OCI-LY7 (cell line): Measurements from ENCODE around the gene TENT5A. TPM values are rescaled to one million over a fixed set of nuclear protein-coding genes. Genes with fewer than 3 reads are reported as not detected.

Experiments used
- BruUV-seq: library from RNA; stranded (reverse); fragments of 400-500 nt; replicated peaks from 2 replicates; lab custom pipeline; 2021; lab: Mats Ljungman, UMichigan
- CTCF ChIA-PET: fragments of 300-600 bp; sonication (Branson Sonifier 250); formaldehyde crosslinking; loops from one replicate; lab custom pipeline; 2022; ENCODE audit warnings: antibody characterized with exemption; ENCODE audit not compliant: unreplicated experiment; lab: Charles Lee
- POLR2A ChIA-PET: fragments of 300-600 bp; sonication (Branson Sonifier 250); formaldehyde crosslinking; loops from one replicate; lab custom pipeline; 2022; ENCODE audit warnings: antibody characterized with exemption; lab: Charles Lee
- DNase-seq: peaks from one replicate; pipeline ENCODE4 v3.0.0-alpha.2; 2015; ENCODE audit warnings: low spot score
- H2AFZ ChIP-seq: fragments of 200-600 bp; sonication (generic), shearing (Covaris generic); 2 replicates; pipeline ENCODE4 v1.6.1; 2014; ENCODE audit warnings: mild to moderate bottlenecking, antibody characterized with exemption, low read length, moderate library complexity
- H3K27ac ChIP-seq: fragments of 200-600 bp; sonication (generic); 2 replicates; pipeline ENCODE4 v1.5.1; 2014; ENCODE audit warnings: mixed run types, low read depth, mild to moderate bottlenecking, moderate library complexity, low read length, inconsistent platforms; ENCODE audit not compliant: poor library complexity, severe bottlenecking
- H3K36me3 ChIP-seq: fragments of 200-600 bp; sonication (generic); 2 replicates; pipeline ENCODE4 v1.6.1; 2014; ENCODE audit warnings: mild to moderate bottlenecking, antibody characterized with exemption, low read length, moderate library complexity, mixed read lengths; ENCODE audit not compliant: insufficient read depth
- H3K4me1 ChIP-seq: fragments of 200-600 bp; sonication (generic); 2 replicates; pipeline ENCODE4 v1.5.1; 2014; ENCODE audit warnings: mild to moderate bottlenecking, low read length; ENCODE audit not compliant: insufficient read depth, poor library complexity, severe bottlenecking
- H3K4me2 ChIP-seq: fragments of 200-600 bp; sonication (generic); 2 replicates; pipeline ENCODE4 v1.6.1; 2014; ENCODE audit warnings: mild to moderate bottlenecking, low read length
- H3K4me3 ChIP-seq: fragments of 200-600 bp; sonication (generic); 2 replicates; pipeline ENCODE4 v1.5.1; 2014; ENCODE audit warnings: mild to moderate bottlenecking, low read depth, low read length; ENCODE audit not compliant: poor library complexity, severe bottlenecking
- H3K79me2 ChIP-seq: fragments of 200-600 bp; sonication (generic); 2 replicates; pipeline ENCODE4 v1.6.1; 2016; ENCODE audit warnings: low read depth, mild to moderate bottlenecking, low read length, moderate library complexity, mixed read lengths; ENCODE audit not compliant: insufficient read depth
- H3K9me2 ChIP-seq: fragments of 200-600 bp; sonication (generic); 2 replicates; pipeline ENCODE4 v1.6.1; 2016; ENCODE audit warnings: mild to moderate bottlenecking, low read length, mixed read lengths; ENCODE audit not compliant: insufficient read depth
- H3K9me3 ChIP-seq: fragments of 200-600 bp; sonication (generic); 2 replicates; pipeline ENCODE4 v1.6.1; 2014; ENCODE audit warnings: mild to moderate bottlenecking, mixed run types, low read length, mixed read lengths
- H4K20me1 ChIP-seq: fragments of 200-600 bp; sonication (generic); 2 replicates; pipeline ENCODE4 v1.6.1; 2014; ENCODE audit warnings: mild to moderate bottlenecking, antibody characterized with exemption, low read length, moderate library complexity, mixed read lengths; ENCODE audit not compliant: insufficient read depth
- EZH2phosphoT487 ChIP-seq: fragments of 200-600 bp; sonication (generic); IDR thresholded peaks from 2 replicates; pipeline ENCODE4 v1.6.1; 2018; ENCODE audit warnings: low read depth, borderline replicate concordance, mild to moderate bottlenecking, mixed run types, antibody characterized with exemption, low read length, moderate library complexity, mixed read lengths
- intact Hi-C: fragments of 100-400 bp; cut with micrococcal nuclease; formaldehyde crosslinking; loops from one replicate; pipeline ENCODE4 v1.10.0; 2022; ENCODE audit not compliant: unreplicated experiment
- total RNA-seq, 2 experiments: library from RNA; depleted of rRNA in 1 of 2; stranded (reverse); fragments of >200 nt in 1 of 2; shearing (Covaris generic) in 1 of 2; gene quantifications; 2 replicates each; pipeline ENCODE4 v1.2.3, GENCODE V29; 2014 to 2022
- TF ChIP-seq, protein P1 (sequence below): fragments of 200-600 bp; sonication (generic); conservative IDR thresholded peaks from 2 replicates; pipeline ENCODE4 v1.5.1; 2014; ENCODE audit warnings: mild to moderate bottlenecking, antibody characterized with exemption, low read length, moderate library complexity, mixed read lengths

The TENT5A gene
- total RNA-seq, 2 experiments from 2014 or later = not detected

GRCh38 chr6:81774542-81774941, 22.1 kb upstream of the TENT5A start:
- Histone ChIP-seq H3K4me3 (no peak overlapping the region), H3K9me2 (no peaks in the 10 kb centered on the region), H3K4me1 (no peaks in the 10 kb centered on the region), H3K9me3 (no peaks in the 10 kb centered on the region), H3K36me3 (no peaks in the 10 kb centered on the region), H3K4me2 (no peak overlapping the region), H2AFZ (no peak overlapping the region), H3K27ac (no peak overlapping the region), H3K79me2 (no peaks in the 10 kb centered on the region), H4K20me1 (no peaks in the 10 kb centered on the region)
- intact Hi-C loops = no loop called here
- CTCF ChIA-PET = no interaction called here
- BruUV-seq = no TSS peak
- DNase-seq = no peak
- POLR2A ChIA-PET = interaction anchor here (0.6 kb wide), 1 partner anchor 263 kb away, joined by 3 read pairs; no protein-coding TSS in a partner anchor
- TF ChIP-seq EZH2phosphoT487 = no peak
- TF ChIP-seq, protein P1, sequence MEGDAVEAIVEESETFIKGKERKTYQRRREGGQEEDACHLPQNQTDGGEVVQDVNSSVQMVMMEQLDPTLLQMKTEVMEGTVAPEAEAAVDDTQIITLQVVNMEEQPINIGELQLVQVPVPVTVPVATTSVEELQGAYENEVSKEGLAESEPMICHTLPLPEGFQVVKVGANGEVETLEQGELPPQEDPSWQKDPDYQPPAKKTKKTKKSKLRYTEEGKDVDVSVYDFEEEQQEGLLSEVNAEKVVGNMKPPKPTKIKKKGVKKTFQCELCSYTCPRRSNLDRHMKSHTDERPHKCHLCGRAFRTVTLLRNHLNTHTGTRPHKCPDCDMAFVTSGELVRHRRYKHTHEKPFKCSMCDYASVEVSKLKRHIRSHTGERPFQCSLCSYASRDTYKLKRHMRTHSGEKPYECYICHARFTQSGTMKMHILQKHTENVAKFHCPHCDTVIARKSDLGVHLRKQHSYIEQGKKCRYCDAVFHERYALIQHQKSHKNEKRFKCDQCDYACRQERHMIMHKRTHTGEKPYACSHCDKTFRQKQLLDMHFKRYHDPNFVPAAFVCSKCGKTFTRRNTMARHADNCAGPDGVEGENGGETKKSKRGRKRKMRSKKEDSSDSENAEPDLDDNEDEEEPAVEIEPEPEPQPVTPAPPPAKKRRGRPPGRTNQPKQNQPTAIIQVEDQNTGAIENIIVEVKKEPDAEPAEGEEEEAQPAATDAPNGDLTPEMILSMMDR = no peak

GRCh38 chr6:81773887-81774286, 21.4 kb upstream of the TENT5A start:
- no peak for TF ChIP-seq EZH2phosphoT487
- TF ChIP-seq, protein P1 = no peak
- H3K4me1 ChIP-seq = no peaks in the 10 kb centered on the region
- DNase-seq = no peak
- no TSS peak for BruUV-seq
- no peaks in the 10 kb centered on the region for H3K9me3 ChIP-seq
- no peak overlapping the region for H2AFZ ChIP-seq
- no peaks in the 10 kb centered on the region for H3K9me2 ChIP-seq
- H3K4me2 ChIP-seq = no peak overlapping the region
- H3K79me2 ChIP-seq = no peaks in the 10 kb centered on the region
- H3K27ac ChIP-seq = no peak overlapping the region
- H3K36me3 ChIP-seq = no peaks in the 10 kb centered on the region
- ChIA-PET CTCF (no interaction called here), POLR2A (interaction anchor here (0.6 kb wide), 1 partner anchor 264 kb away, joined by 3 read pairs; no protein-coding TSS in a partner anchor)
- no peak overlapping the region for H3K4me3 ChIP-seq
- H4K20me1 ChIP-seq = no peaks in the 10 kb centered on the region
- intact Hi-C loops = no loop called here

DNA sequence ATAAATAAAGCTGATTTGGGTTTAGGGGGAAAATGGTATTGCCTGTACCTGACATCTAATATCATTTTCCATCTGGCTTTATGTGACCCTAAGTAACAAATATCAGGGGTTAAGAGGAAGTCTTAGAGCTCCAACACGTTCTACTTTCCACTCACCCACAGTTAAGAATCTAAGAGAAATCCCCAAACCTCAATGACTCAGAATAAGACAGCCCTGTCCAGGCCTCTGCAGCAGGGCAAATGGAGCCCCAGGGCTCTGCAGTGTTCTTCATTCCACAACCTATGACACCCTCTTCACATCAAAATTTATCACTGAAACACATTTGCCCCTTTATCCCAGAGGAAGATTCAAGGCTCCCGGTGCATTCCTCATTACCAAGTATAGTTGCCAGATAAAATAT, 20.3 kb upstream of the TENT5A start:
- no peaks in the 10 kb centered on the region for H3K36me3 ChIP-seq
- ChIA-PET POLR2A (no interaction called here), CTCF (no interaction called here)
- H3K9me2 ChIP-seq = no peaks in the 10 kb centered on the region
- H3K4me3 ChIP-seq = no peak overlapping the region
- intact Hi-C loops = no loop called here
- no peaks in the 10 kb centered on the region for H3K79me2 ChIP-seq
- no peak overlapping the region for H3K27ac ChIP-seq
- H3K4me2 ChIP-seq = no peak overlapping the region
- H4K20me1 ChIP-seq = no peaks in the 10 kb centered on the region
- H3K4me1 ChIP-seq = no peaks in the 10 kb centered on the region
- H3K9me3 ChIP-seq = no peaks in the 10 kb centered on the region
- no peak overlapping the region for H2AFZ ChIP-seq
- BruUV-seq = no TSS peak
- DNase-seq = no peak
- TF ChIP-seq, protein P1 = no peak
- TF ChIP-seq EZH2phosphoT487 = no peak
